Thoracic aorta (tissue), 2 donors: Measurements from ENCODE around the gene KCNJ6. TPM values are rescaled to one million over a fixed set of nuclear protein-coding genes. Genes with fewer than 3 reads are reported as not detected.

Experiments used
- ATAC-seq: fragments of 150-250 bp; one replicate; pipeline ENCODE4 v1.8.0; 2017; ENCODE audit warnings: low read depth; ENCODE audit not compliant: insufficient number of reproducible peaks, low FRiP score
- DNase-seq: peaks from one replicate; pipeline ENCODE4 v3.0.0-alpha.2; 2020; ENCODE audit warnings: low spot score
- H3K27ac ChIP-seq, 2 donors: fragments of 200-600 bp; sonication (generic); 1 replicate in 1 of 2; 2 replicates in 1 of 2; pipeline ENCODE4 v1.5.1; 2016; ENCODE audit warnings: mild to moderate bottlenecking in 2 of 2, moderate library complexity in 2 of 2
- H3K27me3 ChIP-seq: fragments of 200-600 bp; sonication (generic); replicated peaks from 2 replicates; pipeline ENCODE4 v1.6.0; 2016; ENCODE audit warnings: mild to moderate bottlenecking; ENCODE audit not compliant: insufficient read depth
- H3K36me3 ChIP-seq: fragments of 200-600 bp; sonication (generic); one replicate; pipeline ENCODE4 v1.5.1; 2016
- H3K4me1 ChIP-seq, 2 donors: fragments of 200-600 bp; sonication (generic); 1 replicate in 1 of 2; 2 replicates in 1 of 2; pipeline versions ENCODE4 v1.5.1 to v1.6.0; 2016; ENCODE audit warnings: low read depth in 2 of 2, mild to moderate bottlenecking in 1 of 2; ENCODE audit not compliant: control insufficient read depth in 1 of 2
- H3K4me3 ChIP-seq: fragments of 200-600 bp; sonication (generic); 2 replicates; pipeline ENCODE4 v1.5.1; 2016; ENCODE audit warnings: mild to moderate bottlenecking
- H3K9me3 ChIP-seq: fragments of 200-600 bp; sonication (generic); 2 replicates; pipeline ENCODE4 v1.5.1; 2016
- CTCF ChIP-seq: fragments of 200-600 bp; sonication (generic); IDR thresholded peaks from one replicate; pipeline ENCODE4 v1.5.1; 2019; ENCODE audit warnings: antibody characterized with exemption
- total RNA-seq, 2 donors: library from RNA; depleted of rRNA; stranded (reverse); fragments of >200 nt; gene quantifications; one replicate each; pipeline versions ENCODE4 v1.1.0 to v1.2.3, GENCODE V29; 2016

The KCNJ6 gene
- total RNA-seq, 2 donors from 2014 or later = not detected

- H3K4me3 ChIP-seq = no peak overlapping the region
- no peaks in the 10 kb centered on the region for H3K9me3 ChIP-seq
- no peaks in the 10 kb centered on the region for H3K36me3 ChIP-seq
- DNase-seq (no peak), ATAC-seq (no peak)
- TF ChIP-seq CTCF = no peak
- H3K27me3 ChIP-seq = no peaks in the 10 kb centered on the region
- no peak overlapping the region for H3K27ac ChIP-seq
- peaks cover 4 to 6% of the 10 kb centered on the region in 2 donors for H3K4me1 ChIP-seq
Observed at GRCh38 chr21:37797403-37797802, 118.9 kb downstream of the KCNJ6 start.

GRCh38 chr21:37796011-37796410, 120.2 kb downstream of the KCNJ6 start:
- no peak overlapping the region for H3K27ac ChIP-seq

GRCh38 chr21:37793660-37794059, 122.6 kb downstream of the KCNJ6 start:
- H3K4me3 ChIP-seq = no peak overlapping the region
- no peaks in the 10 kb centered on the region for H3K27me3 ChIP-seq
- H3K36me3 ChIP-seq = no peaks in the 10 kb centered on the region
- peaks cover 7 to 24% of the 10 kb centered on the region in 2 donors for H3K4me1 ChIP-seq
- ATAC-seq (no peak), DNase-seq (no peak)
- H3K27ac ChIP-seq = no peak overlapping the region
- no peak for TF ChIP-seq CTCF
- H3K9me3 ChIP-seq = no peaks in the 10 kb centered on the region

More at GRCh38 chr21:37796011-37796410, 120.2 kb downstream of the KCNJ6 start:
- ATAC-seq (no peak), DNase-seq (no peak)
- H3K36me3 ChIP-seq = no peaks in the 10 kb centered on the region
- H3K4me1 ChIP-seq = peaks cover 12 to 20% of the 10 kb centered on the region in 2 donors
- TF ChIP-seq CTCF = no peak
- H3K9me3 ChIP-seq = no peaks in the 10 kb centered on the region
- no peak overlapping the region for H3K4me3 ChIP-seq
- H3K27me3 ChIP-seq = no peaks in the 10 kb centered on the region

GRCh38 chr21:37792046-37792445, 124.2 kb downstream of the KCNJ6 start:
- no peaks in the 10 kb centered on the region for H3K36me3 ChIP-seq
- ATAC-seq = no peak
- DNase-seq = no peak
- peaks cover 9 to 29% of the 10 kb centered on the region in 2 donors for H3K4me1 ChIP-seq
- no peaks in the 10 kb centered on the region for H3K9me3 ChIP-seq
- H3K27ac ChIP-seq = no peak overlapping the region
- TF ChIP-seq CTCF = no peak
- no peaks in the 10 kb centered on the region for H3K27me3 ChIP-seq
- H3K4me3 ChIP-seq = no peak overlapping the region

GRCh38 chr21:37790905-37791304, 125.4 kb downstream of the KCNJ6 start:
- Histone ChIP-seq H3K9me3 (no peaks in the 10 kb centered on the region), H3K36me3 (no peaks in the 10 kb centered on the region), H3K27me3 (no peaks in the 10 kb centered on the region), H3K4me1 (peaks cover 12 to 34% of the 10 kb centered on the region in 2 donors), H3K27ac (peak overlapping the region in 1 of 2 donors; percentile 48), H3K4me3 (no peak overlapping the region)
- no peak for TF ChIP-seq CTCF
- DNase-seq = no peak
- ATAC-seq = no peak
